ENCODE data around the gene MBL2.

The MBL2 gene

GRCh38 chr10:52740155-52740549, 32.4 kb downstream of the MBL2 start:
- no peak for DNase-seq (ENCODE audit: low read depth in 3 of 3)

GRCh38 chr10:52739380-52740154, 33.0 kb downstream of the MBL2 start:
- DNase-seq (ENCODE audit: low read depth in 3 of 3) = no peak

DNA sequence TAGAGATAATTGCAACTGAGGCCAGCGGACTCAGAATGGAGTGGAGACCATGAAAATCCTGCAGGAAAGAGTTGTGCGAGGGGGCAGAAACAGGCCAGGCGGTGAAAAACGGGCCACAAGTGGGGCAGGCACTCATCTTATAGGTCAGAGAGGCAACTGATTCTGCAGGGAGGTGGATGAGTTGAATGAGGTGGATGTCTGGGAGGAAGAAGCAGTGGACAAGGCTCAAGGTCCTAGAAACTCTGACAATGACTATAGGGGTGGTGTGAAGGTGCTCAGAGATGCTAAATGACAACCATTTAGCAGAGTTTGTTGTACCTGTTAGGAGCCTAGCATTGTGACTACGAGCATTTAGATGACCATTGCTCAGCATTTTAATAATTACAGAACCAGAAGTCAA, 33.6 kb downstream of the MBL2 start:
- no peak for DNase-seq (ENCODE audit: low read depth in 3 of 3)

DNA sequence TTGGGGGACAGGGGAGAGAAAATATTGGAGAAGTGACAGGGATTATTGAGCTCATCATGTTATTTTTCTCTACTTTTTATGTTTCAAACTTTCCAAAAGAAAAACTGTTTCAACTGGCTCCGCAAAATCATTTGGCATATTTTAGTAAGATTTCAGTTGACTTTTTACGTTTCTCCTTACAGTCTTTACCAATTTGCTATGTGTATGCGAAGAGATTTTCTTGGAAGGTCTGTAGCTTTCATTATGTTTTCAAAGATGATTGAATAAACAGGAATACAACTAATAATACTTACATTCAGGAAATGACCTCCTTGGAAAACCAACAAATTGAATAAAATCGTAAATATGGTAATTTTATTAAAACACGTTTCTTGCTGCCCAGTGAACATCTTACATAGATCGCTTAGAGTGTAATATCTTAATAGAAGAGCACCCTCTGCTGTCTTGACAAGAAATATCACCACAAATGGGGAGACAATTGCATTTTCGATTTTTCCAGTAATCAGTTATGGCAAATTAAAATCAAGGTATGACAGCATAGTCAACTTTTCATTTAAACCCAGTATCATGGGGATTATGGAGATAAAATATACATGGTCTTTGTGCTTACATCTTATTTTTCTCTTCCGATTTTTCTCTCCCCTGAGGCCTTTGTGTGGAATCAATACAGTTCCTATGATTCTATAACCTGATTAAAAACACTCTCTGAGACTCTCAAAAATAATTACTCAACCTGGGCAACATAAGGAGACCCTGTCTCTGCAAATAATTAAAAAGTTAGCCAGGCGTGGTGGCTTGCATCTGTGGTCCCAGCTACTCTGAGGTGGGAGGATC, 43.1 kb downstream of the MBL2 start:
- DNase-seq (ENCODE audit: low read depth in 3 of 3) = no peak

DNA sequence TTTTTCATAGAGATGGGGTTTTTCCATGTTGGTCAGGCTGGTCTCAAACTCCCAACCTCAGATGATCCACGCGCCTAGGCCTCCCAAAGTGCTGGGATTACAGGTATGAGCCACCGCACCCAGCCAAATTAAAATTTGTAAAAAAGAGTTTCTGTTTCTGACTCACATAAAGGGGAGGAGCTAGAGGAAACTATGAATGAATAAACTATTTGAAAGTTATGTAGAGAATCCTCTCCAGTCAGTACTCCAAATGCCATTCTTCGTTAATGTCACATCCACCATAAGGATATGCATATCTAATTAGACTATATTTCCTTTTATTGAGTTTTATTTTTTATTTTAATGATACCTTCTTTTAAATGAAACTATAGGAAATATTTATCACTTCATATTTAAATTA, 52.6 kb downstream of the MBL2 start:
- no peak for DNase-seq (ENCODE audit: low read depth in 3 of 3)
